Caco-2 (cell line): ENCODE data around the gene SELENON. TPM values are rescaled to one million over a fixed set of nuclear protein-coding genes. Genes with fewer than 3 reads are reported as not detected.

Source experiments
- BruUV-seq: library from RNA; stranded (reverse); fragments of 400-500 nt; replicated peaks from 2 replicates; lab custom pipeline; 2021; lab: Mats Ljungman, UMichigan
- CTCF ChIA-PET: fragments of 300-600 bp; sonication (Branson Sonifier 250); formaldehyde crosslinking; loops from one replicate; lab custom pipeline; 2022; ENCODE audit warnings: antibody characterized with exemption; lab: Charles Lee
- POLR2A ChIA-PET: fragments of 300-600 bp; sonication (Branson Sonifier 250); formaldehyde crosslinking; loops from one replicate; lab custom pipeline; 2022; ENCODE audit warnings: antibody characterized with exemption; lab: Charles Lee
- DNase-seq, 2 experiments: peaks; one replicate each; pipeline versions ENCODE4 v3.0.0 to v3.0.0-alpha.2; 2020 to 2022
- H3K27me3 ChIP-seq: replicated peaks from 2 replicates; pipeline ENCODE4 v1.6.0; 2011; ENCODE audit warnings: low read length; ENCODE audit not compliant: control insufficient read depth, insufficient read depth
- H3K36me3 ChIP-seq: 2 replicates; pipeline ENCODE4 v1.5.1; 2011; ENCODE audit warnings: low read length; ENCODE audit not compliant: control insufficient read depth, insufficient read depth
- H3K4me1 ChIP-seq: fragments of 250-450 bp; sonication (Bioruptor Pico); 2 replicates; pipeline ENCODE4 v1.5.1; 2020; ENCODE audit warnings: mild to moderate bottlenecking
- H3K4me3 ChIP-seq: 2 replicates; pipeline ENCODE4 v1.5.1; 2011; ENCODE audit warnings: low read depth, mild to moderate bottlenecking, control low read depth, low read length
- H3K9me3 ChIP-seq: fragments of 250-450 bp; sonication (Bioruptor Pico); 2 replicates; pipeline ENCODE4 v1.5.1; 2020; ENCODE audit warnings: mild to moderate bottlenecking, moderate library complexity
- H3K27ac Mint-ChIP-seq: one replicate; pipeline ENCODE4 v1.8.0; 2022; ENCODE audit warnings: mixed read lengths; ENCODE audit not compliant: unreplicated experiment
- H3K27me3 Mint-ChIP-seq: one replicate; pipeline ENCODE4 v1.8.0; 2022; ENCODE audit warnings: mixed read lengths; ENCODE audit not compliant: insufficient read depth, unreplicated experiment
- H3K36me3 Mint-ChIP-seq: one replicate; pipeline ENCODE4 v1.8.0; 2022; ENCODE audit warnings: mild to moderate bottlenecking, mixed read lengths; ENCODE audit not compliant: insufficient read depth, unreplicated experiment
- H3K4me1 Mint-ChIP-seq: one replicate; pipeline ENCODE4 v1.8.0; 2022; ENCODE audit warnings: low read depth, mixed read lengths; ENCODE audit not compliant: unreplicated experiment
- H3K4me3 Mint-ChIP-seq: one replicate; pipeline ENCODE4 v1.8.0; 2022; ENCODE audit warnings: mild to moderate bottlenecking, moderate library complexity, mixed read lengths; ENCODE audit not compliant: unreplicated experiment
- H3K9me3 Mint-ChIP-seq: one replicate; pipeline ENCODE4 v1.8.0; 2022; ENCODE audit warnings: mixed read lengths; ENCODE audit not compliant: unreplicated experiment
- intact Hi-C: fragments of 100-400 bp; cut with micrococcal nuclease; formaldehyde crosslinking; loops from one replicate; pipeline ENCODE4 v1.10.0; 2022; ENCODE audit not compliant: unreplicated experiment
- total RNA-seq: library from RNA; stranded (reverse); gene quantifications from 2 replicates; pipeline ENCODE4 v1.2.3, GENCODE V29; 2022
- TF ChIP-seq, protein P1 (sequence below), 2 experiments: fragments of 200-600 bp in 1 of 2; IDR thresholded peaks; 1 replicate in 1 of 2; 2 replicates in 1 of 2; pipeline versions ENCODE4 v1.5.1 to v1.8.0; 2011 to 2022; ENCODE audit warnings: antibody characterized with exemption in 1 of 2, control low read depth in 1 of 2, inconsistent platforms in 1 of 2, low read depth in 1 of 2, low read length in 1 of 2, mild to moderate bottlenecking in 1 of 2, moderate library complexity in 1 of 2; ENCODE audit not compliant: insufficient read depth in 1 of 2, severe bottlenecking in 1 of 2, unreplicated experiment in 1 of 2

The SELENON gene
- total RNA-seq, 1 experiment from 2014 or later, result 58.3 TPM

DNA sequence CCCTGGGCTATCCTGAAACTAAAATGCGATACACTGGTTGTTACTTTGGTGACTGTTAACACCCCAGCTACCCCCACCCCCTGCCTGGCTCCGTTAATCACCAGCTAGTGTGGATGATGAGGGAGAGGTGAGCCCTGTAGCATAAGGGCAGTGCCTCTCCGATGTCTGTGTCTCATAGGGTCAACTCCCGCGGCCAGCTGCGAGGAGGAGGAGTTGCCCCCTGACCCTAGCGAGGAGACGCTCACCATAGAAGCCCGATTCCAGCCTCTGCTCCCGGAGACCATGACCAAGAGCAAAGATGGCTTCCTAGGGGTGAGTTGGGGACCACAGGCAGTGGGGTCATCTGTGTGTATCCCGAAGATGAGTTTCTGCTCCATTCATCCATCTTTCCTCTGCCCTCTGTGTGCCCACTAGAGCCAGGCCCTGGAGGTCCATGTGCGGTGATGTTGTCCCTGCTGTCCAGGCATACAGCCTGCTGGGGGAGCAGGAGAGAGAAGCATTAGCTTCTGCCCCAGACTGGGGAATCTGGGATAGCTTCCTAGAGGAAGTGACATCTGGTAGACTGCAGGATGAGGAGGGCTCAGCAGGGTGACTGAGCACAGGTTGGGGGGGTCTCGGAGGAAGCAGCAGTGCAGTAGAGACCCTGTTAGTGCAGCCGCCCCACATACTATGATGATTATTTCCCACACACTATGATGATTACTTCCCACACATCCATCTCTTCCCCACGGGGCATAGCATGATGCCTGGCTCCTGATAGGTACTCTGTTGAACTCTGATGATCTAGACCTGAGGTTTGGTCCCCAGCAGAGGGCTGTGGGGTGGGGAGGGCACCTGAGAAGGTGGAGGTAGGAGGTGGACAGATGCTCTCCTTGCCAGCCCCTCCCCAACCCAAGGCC is 5.2 kb downstream of the SELENON start:
- TF ChIP-seq, protein P1, sequence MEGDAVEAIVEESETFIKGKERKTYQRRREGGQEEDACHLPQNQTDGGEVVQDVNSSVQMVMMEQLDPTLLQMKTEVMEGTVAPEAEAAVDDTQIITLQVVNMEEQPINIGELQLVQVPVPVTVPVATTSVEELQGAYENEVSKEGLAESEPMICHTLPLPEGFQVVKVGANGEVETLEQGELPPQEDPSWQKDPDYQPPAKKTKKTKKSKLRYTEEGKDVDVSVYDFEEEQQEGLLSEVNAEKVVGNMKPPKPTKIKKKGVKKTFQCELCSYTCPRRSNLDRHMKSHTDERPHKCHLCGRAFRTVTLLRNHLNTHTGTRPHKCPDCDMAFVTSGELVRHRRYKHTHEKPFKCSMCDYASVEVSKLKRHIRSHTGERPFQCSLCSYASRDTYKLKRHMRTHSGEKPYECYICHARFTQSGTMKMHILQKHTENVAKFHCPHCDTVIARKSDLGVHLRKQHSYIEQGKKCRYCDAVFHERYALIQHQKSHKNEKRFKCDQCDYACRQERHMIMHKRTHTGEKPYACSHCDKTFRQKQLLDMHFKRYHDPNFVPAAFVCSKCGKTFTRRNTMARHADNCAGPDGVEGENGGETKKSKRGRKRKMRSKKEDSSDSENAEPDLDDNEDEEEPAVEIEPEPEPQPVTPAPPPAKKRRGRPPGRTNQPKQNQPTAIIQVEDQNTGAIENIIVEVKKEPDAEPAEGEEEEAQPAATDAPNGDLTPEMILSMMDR (IDR thresholded peaks at IDR 0.05; ENCODE audit: insufficient read depth in 1 of 2, low read depth in 1 of 2, low read length in 1 of 2, severe bottlenecking in 1 of 2, unreplicated experiment in 1 of 2), result no peak
- intact Hi-C loops, result no loop called here
- H3K27ac Mint-ChIP-seq, result no peak overlapping the region
- no peaks in the 10 kb centered on the region for H3K27me3 Mint-ChIP-seq
- no peaks in the 10 kb centered on the region for H3K4me1 ChIP-seq
- DNase-seq, result no peak
- no peaks in the 10 kb centered on the region for H3K9me3 Mint-ChIP-seq
- no peaks in the 10 kb centered on the region for H3K9me3 ChIP-seq
- CTCF ChIA-PET, result no interaction called here
- POLR2A ChIA-PET, result no interaction called here
- H3K4me3 ChIP-seq, result no peak overlapping the region
- peaks cover 10% of the 10 kb centered on the region for H3K36me3 Mint-ChIP-seq
- H3K27me3 ChIP-seq, result no peaks in the 10 kb centered on the region
- H3K4me3 Mint-ChIP-seq, result no peak overlapping the region
- H3K36me3 ChIP-seq, result no peaks in the 10 kb centered on the region; the same call in 1 of the 2 replicates
- BruUV-seq, result no TSS peak
- no peaks in the 10 kb centered on the region for H3K4me1 Mint-ChIP-seq

DNA sequence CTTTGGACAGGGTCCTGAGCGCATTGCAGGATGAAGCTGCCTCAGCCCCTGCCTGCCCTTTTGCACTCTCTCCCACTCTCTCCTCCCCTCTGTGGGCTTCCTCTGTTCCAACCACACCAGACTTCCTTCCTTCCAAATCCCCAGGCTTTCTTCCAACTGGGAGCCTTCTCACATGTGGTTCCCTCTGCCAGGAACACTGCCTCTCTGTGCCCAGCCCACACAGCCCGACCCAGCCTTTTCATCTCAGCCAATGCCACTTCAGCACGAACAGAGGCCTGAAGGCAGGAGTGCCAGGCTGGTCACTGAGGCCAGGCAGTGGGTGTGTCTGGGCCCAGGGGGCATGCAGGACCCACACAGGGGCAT is 5.9 kb downstream of the SELENON start:
- no peaks in the 10 kb centered on the region for H3K27me3 Mint-ChIP-seq

DNA sequence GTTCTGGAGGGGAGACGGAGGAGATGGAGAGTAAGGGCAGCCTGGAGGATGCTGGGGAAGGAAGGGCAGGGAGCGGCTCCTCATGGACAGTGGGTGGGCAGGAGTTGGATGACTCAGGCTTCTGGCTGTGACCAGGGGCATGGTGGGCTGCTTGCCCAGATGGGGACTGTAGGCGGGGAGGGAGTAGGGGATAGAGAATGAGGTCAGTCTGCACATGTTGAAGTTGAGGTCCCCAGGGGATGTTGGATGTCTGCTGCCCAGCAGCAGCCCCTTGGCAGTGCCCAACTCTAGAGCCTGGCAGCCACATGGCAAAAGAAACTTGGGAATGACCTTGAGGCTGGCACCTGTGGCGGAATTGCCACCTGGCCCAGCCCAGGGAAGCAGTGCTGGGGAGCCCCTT is 6.4 kb downstream of the SELENON start:
- Mint-ChIP-seq H3K4me1 (no peaks in the 10 kb centered on the region), H3K9me3 (no peaks in the 10 kb centered on the region), H3K36me3 (peaks cover 4% of the 10 kb centered on the region), H3K27me3 (no peaks in the 10 kb centered on the region), H3K27ac (no peak overlapping the region), H3K4me3 (no peak overlapping the region)
- TF ChIP-seq, protein P1 (IDR thresholded peaks at IDR 0.05; ENCODE audit: insufficient read depth in 1 of 2, low read depth in 1 of 2, low read length in 1 of 2, severe bottlenecking in 1 of 2, unreplicated experiment in 1 of 2), result no peak
- Histone ChIP-seq H3K9me3 (no peaks in the 10 kb centered on the region), H3K4me3 (no peak overlapping the region), H3K36me3 (no peaks in the 10 kb centered on the region; the same call in 1 of the 2 replicates), H3K4me1 (no peaks in the 10 kb centered on the region), H3K27me3 (no peaks in the 10 kb centered on the region)
- POLR2A ChIA-PET, result no interaction called here
- intact Hi-C loops, result no loop called here
- CTCF ChIA-PET, result no interaction called here
- BruUV-seq, result no TSS peak
- DNase-seq, result no peak

More for the DNA sequence above, 5.9 kb downstream of the SELENON start:
- H3K4me1 ChIP-seq, result no peaks in the 10 kb centered on the region
- H3K4me1 Mint-ChIP-seq, result no peaks in the 10 kb centered on the region
- no peaks in the 10 kb centered on the region for H3K27me3 ChIP-seq
- no peak for DNase-seq
- no peak overlapping the region for H3K27ac Mint-ChIP-seq
- H3K36me3 Mint-ChIP-seq, result peaks cover 8% of the 10 kb centered on the region
- BruUV-seq, result no TSS peak
- no peak overlapping the region for H3K4me3 Mint-ChIP-seq
- ChIA-PET CTCF (no interaction called here), POLR2A (no interaction called here)
- intact Hi-C loops, result no loop called here
- no peaks in the 10 kb centered on the region for H3K9me3 ChIP-seq
- TF ChIP-seq, protein P1 (IDR thresholded peaks at IDR 0.05; ENCODE audit: insufficient read depth in 1 of 2, low read depth in 1 of 2, low read length in 1 of 2, severe bottlenecking in 1 of 2, unreplicated experiment in 1 of 2), result no peak
- H3K9me3 Mint-ChIP-seq, result no peaks in the 10 kb centered on the region
- H3K4me3 ChIP-seq, result no peak overlapping the region
- no peaks in the 10 kb centered on the region; the same call in 1 of the 2 replicates for H3K36me3 ChIP-seq
